Colonic mucosa (tissue), 4 donors: Measurements from ENCODE around the gene MACROD1. TPM values are rescaled to one million over a fixed set of nuclear protein-coding genes. Genes with fewer than 3 reads are reported as not detected.
A peak's percentile ranks its signal among the peaks of the same experiment; 100 is the strongest.

Experiments used
- DNase-seq: peaks from one replicate; pipeline ENCODE4 v3.0.0-alpha.2; 2020
- H3K27ac ChIP-seq: fragments of 200-600 bp; one replicate; pipeline ENCODE4 v1.8.0; 2021
- H3K27me3 ChIP-seq: fragments of 200-600 bp; one replicate; pipeline ENCODE4 v1.8.0; 2021
- H3K36me3 ChIP-seq: fragments of 200-600 bp; one replicate; pipeline ENCODE4 v1.8.0; 2021
- H3K4me1 ChIP-seq: fragments of 200-600 bp; one replicate; pipeline ENCODE4 v1.8.0; 2021; ENCODE audit warnings: mild to moderate bottlenecking
- H3K4me3 ChIP-seq: fragments of 200-600 bp; one replicate; pipeline ENCODE4 v1.8.0; 2021
- H3K9ac ChIP-seq, 2 donors: one replicate each; pipeline ENCODE4 v1.7.0; 2013; ENCODE audit warnings: control low read depth in 2 of 2, low read depth in 2 of 2, low read length in 2 of 2
- H3K9me3 ChIP-seq: fragments of 200-600 bp; one replicate; pipeline ENCODE4 v1.8.0; 2021
- CTCF ChIP-seq: fragments of 200-600 bp; IDR thresholded peaks from one replicate; pipeline ENCODE4 v1.8.0; 2022; ENCODE audit warnings: antibody characterized with exemption, mild to moderate bottlenecking
- intact Hi-C: fragments of 100-400 bp; cut with DNase I; formaldehyde crosslinking; loops from one replicate; pipeline ENCODE4 v1.14.1; 2022
- total RNA-seq, 2 donors: library from RNA; stranded (reverse); fragmentation: NEBNext Ultra II Directional in 1 of 2; extraction: Animal tissue kit (Norgen Biotek cat#: 25700) in 1 of 2; gene quantifications; one replicate each; pipeline ENCODE4 v1.2.1, GENCODE V29; 2021
- donor health status: healthy.
- donor health status: DM: no; HTN: no; CAD: no.
- donor health status: DM: no; HTN: no; CAD: no.

The MACROD1 gene
- total RNA-seq, 2 donors from 2014 or later, result 18.6 to 22.9 TPM

DNA sequence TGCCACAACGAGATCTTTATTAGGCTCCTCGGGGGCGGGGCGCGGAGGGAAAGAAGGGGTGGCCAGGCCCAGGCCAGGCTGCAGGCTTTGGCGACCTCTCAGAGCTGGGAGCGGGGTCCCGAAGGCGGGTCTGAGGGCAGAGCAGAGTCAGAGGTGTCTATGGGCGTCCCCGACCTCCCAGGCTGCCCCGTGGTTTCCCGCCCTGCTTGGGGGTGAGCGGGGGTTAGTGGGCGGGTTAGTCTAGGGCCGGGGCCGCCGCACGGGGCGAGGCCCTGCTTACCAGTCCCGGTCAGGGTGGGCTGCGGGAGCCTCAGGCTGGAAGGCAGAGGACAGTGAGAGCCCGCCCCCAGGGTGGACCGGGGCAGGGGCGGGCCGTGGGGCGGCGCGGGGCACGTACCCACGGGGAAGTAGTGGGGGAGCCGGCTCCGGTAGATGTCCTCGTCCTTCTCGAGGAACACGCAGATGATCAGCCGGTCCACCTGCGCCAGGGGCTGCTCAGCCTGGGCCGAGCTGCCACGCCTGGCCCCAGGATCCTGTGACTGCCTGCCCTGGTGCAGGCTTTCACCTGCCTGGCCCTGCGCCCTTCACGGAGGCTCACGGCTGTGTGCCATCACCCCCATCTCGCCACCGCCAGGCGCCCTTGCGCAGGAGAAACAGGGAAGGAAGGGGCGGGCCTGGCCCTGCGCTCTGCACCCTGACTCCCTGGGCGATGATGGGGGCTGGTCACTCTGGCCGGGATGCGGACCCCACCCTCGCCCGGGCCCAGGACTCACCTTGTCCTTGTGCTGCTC lies 167.2 kb downstream of the MACROD1 start:
- intact Hi-C loops, result no loop called here
- Histone ChIP-seq H3K27me3 (no peaks in the 10 kb centered on the region), H3K4me3 (peak overlapping the region; percentile 30), H3K9ac (no peak overlapping the region), H3K36me3 (peaks cover 11% of the 10 kb centered on the region), H3K27ac (no peak overlapping the region), H3K4me1 (peaks cover 9% of the 10 kb centered on the region), H3K9me3 (no peaks in the 10 kb centered on the region)
- no peak for DNase-seq
- TF ChIP-seq CTCF, result no peak

- intact Hi-C loops, result no loop called here
Measured at GRCh38 chr11:63997801-63998337, 168.0 kb downstream of the MACROD1 start.

DNA sequence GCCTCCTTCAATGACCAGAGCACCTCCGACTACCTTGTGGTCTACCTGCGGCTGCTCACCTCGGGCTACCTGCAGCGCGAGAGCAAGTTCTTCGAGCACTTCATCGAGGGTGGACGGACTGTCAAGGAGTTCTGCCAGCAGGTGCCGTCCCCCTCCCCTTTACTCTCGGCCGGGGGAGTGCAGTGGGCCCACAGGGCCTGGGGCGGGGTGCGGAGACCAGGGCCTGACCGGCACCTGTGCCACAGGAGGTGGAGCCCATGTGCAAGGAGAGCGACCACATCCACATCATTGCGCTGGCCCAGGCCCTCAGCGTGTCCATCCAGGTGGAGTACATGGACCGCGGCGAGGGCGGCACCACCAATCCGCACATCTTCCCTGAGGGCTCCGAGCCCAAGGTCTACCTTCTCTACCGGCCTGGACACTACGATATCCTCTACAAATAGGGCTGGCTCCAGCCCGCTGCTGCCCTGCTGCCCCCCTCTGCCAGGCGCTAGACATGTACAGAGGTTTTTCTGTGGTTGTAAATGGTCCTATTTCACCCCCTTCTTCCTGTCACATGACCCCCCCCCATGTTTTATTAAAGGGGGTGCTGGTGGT lies 168.7 kb downstream of the MACROD1 start:
- DNase-seq, result no peak
- Histone ChIP-seq H3K36me3 (peaks cover 11% of the 10 kb centered on the region), H3K9me3 (no peaks in the 10 kb centered on the region), H3K4me1 (peaks cover 9% of the 10 kb centered on the region), H3K27me3 (no peaks in the 10 kb centered on the region), H3K27ac (no peak overlapping the region), H3K4me3 (no peak overlapping the region), H3K9ac (no peak overlapping the region)
- intact Hi-C loops, result no loop called here
- TF ChIP-seq CTCF, result no peak

More at GRCh38 chr11:63997801-63998337, 168.0 kb downstream of the MACROD1 start:
- no peak overlapping the region for H3K9ac ChIP-seq
- no peaks in the 10 kb centered on the region for H3K9me3 ChIP-seq
- H3K4me1 ChIP-seq, result peaks cover 9% of the 10 kb centered on the region
- no peaks in the 10 kb centered on the region for H3K27me3 ChIP-seq
- DNase-seq, result no peak
- no peak overlapping the region for H3K27ac ChIP-seq
- no peak overlapping the region for H3K4me3 ChIP-seq
- H3K36me3 ChIP-seq, result peaks cover 11% of the 10 kb centered on the region
- no peak for TF ChIP-seq CTCF

DNA sequence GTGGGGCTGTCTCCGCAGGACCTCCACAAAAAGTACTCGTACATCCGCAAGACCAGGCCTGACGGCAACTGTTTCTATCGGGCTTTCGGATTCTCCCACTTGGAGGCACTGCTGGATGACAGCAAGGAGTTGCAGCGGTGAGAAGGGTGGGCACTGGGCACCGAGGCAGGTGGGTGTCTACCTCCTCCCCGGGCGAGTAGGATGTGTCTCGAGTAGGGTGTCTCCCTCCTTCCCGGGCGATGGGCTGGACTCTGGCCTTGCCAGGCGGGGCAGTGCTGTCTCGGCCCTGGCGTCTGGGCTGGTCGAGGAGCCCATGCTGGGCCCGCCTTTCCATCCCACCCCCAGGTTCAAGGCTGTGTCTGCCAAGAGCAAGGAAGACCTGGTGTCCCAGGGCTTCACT lies 169.4 kb downstream of the MACROD1 start:
- H3K4me1 ChIP-seq, result peaks cover 9% of the 10 kb centered on the region
- no peak overlapping the region for H3K27ac ChIP-seq
- DNase-seq, result no peak
- no peaks in the 10 kb centered on the region for H3K27me3 ChIP-seq
- H3K4me3 ChIP-seq, result no peak overlapping the region
- intact Hi-C loops, result no loop called here
- H3K36me3 ChIP-seq, result peaks cover 11% of the 10 kb centered on the region
- TF ChIP-seq CTCF, result no peak
- no peaks in the 10 kb centered on the region for H3K9me3 ChIP-seq
- no peak overlapping the region for H3K9ac ChIP-seq

DNA sequence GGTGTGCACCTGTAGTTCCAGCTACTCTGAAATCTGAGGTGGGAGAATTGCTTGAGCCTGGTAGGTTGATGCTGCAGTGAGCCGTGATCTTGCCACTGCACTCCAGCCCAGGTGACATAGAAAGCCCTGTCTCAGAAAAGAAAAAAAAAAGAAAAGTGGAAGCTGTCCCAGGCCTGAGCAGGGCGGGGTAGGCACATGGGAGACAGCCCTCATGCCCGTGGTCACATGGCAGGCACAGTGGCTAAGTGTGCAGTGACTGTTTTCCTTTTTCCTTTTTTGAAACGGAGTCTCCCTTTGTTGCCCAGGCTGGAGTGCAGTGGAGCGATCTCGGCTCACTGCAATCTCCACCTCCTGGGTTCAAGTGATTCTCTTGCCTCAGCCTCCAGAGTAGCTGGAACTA lies 171.9 kb downstream of the MACROD1 start:
- Histone ChIP-seq H3K27ac (no peak overlapping the region), H3K27me3 (no peaks in the 10 kb centered on the region), H3K9ac (no peak overlapping the region), H3K36me3 (peaks cover 11% of the 10 kb centered on the region), H3K4me1 (no peaks in the 10 kb centered on the region), H3K4me3 (no peak overlapping the region), H3K9me3 (no peaks in the 10 kb centered on the region)
- intact Hi-C loops, result no loop called here
- no peak for DNase-seq
- no peak for TF ChIP-seq CTCF
